ENCODE results near the gene ZNF202. TPM values are rescaled to one million over a fixed set of nuclear protein-coding genes. Genes with fewer than 3 reads are reported as not detected.
"Not testable (repeated sequence)": the region's sequence is repeated elsewhere in the genome, so short reads cannot be mapped to it uniquely, and the experiment has no call there.

ZNF202 gene
- total RNA-seq, 1 donor from 2014 or later: 17.7 TPM

DNA sequence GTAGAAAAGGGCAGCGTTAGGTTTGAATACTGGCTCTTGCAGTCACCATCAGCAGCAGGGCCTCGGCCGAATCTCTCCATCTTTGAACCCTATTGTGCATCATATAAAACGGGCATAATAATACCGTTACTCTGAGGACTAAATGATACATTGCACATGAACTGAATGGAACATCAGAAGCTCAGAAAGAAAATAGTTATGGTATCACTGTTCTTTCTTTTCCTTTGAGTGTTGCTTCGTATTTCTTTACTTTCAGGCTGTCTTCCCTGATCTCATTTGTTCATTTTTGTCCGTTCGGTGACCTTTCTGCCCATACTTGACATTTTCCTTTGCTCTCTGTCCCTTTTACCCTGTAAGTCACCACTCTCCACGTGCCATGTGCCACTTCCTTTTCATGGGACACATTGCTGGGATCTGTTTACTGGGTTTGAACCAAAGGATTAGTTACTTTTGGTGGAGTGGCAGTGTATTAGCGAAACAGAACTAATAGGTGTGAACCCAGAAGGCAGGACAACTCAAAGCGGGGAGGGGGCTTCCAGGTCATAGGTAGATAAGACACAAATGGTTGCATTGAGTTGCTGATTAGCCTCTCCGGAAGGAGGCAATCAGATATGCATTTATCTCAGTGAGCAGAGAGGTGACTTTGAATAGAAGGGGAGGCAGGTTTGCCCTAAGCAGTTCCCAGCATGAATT lies 717 bp upstream of the ZNF202 start:
- intact Hi-C loops (cut with micrococcal nuclease): loop anchor here (5.0 kb wide), 2 partner anchors 1210 to 1370 kb away; partner anchors contain the start of genes CCDC15 and TMEM218

DNA sequence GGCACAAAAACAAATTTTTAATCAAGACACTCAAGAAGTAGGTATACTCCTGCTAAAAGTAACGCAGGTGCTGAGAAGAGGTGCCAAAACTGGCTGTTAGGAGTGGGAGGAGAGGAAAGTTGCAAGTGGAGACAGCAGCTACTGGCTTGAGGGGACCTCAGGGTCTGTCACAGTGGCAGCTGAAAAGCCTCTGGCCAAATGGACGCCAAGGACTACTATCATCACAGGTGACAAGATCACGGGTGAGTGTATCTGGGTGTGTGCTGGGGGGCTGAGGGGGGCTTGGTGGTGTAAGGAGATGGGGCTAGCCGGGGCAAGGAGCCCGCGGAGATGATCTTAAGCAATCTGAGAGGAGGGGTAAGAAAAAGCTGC lies 687 bp downstream of the ZNF202 start:
- intact Hi-C loops (cut with micrococcal nuclease): loop anchor here (5.0 kb wide), 2 partner anchors 1212 to 1372 kb away; partner anchors contain the start of genes CCDC15 and TMEM218

- intact Hi-C loops (cut with micrococcal nuclease): no loop called here
These were observed 3.1 kb downstream of the ZNF202 start for GRCh38 chr11:123738374-123738773.

GRCh38 chr11:123736769-123737168 lies 4.7 kb downstream of the ZNF202 start:
- intact Hi-C loops (cut with micrococcal nuclease): no loop called here

GRCh38 chr11:123729602-123730001 lies 11.9 kb downstream of the ZNF202 start:
- intact Hi-C loops (cut with micrococcal nuclease): no loop called here

GRCh38 chr11:123725995-123726655 lies 15.3 kb downstream of the ZNF202 start:
- intact Hi-C loops (cut with micrococcal nuclease): no loop called here

- intact Hi-C loops (cut with micrococcal nuclease): no loop called here
These were observed 22.0 kb downstream of the ZNF202 start for GRCh38 chr11:123719452-123719851.

- intact Hi-C loops (cut with micrococcal nuclease): no loop called here
These were observed 23.0 kb downstream of the ZNF202 start for GRCh38 chr11:123718469-123718868.

DNA sequence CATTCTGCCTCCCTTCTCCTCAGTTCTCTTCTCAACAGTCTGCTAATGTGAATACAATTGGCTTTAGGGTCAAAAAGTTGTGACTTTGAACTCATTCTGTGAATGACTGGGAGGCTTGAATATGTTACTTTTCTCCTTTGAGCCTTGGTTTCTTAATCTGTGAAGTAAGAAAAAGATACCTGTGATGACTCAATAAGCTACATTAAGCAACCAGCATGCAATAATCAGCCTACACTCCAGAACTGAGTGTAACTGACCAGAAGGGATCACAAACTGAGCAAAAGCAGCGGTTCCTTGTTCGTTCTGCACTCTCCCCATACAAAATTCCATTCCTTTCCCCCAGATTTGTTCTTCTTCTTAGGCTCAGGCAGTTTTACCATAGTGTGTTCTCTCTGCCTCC lies 23.4 kb downstream of the ZNF202 start:
- intact Hi-C loops (cut with micrococcal nuclease): no loop called here

DNA sequence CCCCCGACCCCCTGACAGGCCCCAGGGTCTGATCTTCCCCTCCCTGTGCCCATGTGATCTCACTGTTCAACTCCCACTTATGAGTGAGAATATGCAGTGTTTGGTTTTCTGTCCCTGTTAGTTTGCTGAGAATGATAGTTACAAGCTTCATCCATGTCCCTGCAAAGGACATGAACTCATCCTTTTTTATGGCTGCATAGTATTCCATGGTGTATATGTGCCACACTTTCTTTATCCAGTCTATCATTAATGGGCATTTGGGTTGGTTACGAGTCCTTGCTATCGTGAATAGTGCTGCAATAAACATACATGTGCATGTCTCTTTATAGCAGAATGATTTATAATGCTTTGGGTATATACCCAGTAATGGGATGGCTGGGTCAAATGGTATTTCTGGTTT lies 28.8 kb downstream of the ZNF202 start:
- intact Hi-C loops (cut with micrococcal nuclease): not testable (repeated sequence)

DNA sequence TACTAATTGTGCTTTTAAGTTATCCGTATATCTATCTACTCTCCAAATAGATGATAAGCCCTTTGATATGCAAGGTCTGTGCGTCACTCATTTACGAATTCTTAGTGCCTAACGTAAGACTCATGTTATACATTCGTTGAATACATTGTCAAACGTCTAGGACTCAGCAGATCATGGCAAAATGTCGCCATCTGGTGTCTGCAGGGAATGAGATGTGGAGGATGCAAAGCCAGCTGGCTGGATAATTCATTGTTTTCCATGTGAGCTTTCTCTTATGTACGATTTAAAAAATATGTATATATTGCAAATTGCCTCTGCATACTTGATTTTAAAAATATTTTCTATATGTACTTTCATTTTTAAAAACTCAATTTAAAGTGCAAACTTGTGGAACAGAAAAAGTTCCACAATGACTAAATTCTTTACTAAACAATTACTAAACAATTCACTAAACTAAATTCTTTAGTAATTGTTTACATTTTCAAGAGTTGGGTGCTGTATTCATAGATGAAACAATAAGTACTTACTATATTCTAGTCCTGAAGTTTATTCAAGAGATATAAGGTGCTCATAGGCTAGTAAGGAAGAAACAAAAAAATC lies 33.8 kb downstream of the ZNF202 start:
- intact Hi-C loops (cut with micrococcal nuclease): loop anchor here (1.0 kb wide), 2 partner anchors 66 to 127 kb away; no protein-coding TSS in a partner anchor

DNA sequence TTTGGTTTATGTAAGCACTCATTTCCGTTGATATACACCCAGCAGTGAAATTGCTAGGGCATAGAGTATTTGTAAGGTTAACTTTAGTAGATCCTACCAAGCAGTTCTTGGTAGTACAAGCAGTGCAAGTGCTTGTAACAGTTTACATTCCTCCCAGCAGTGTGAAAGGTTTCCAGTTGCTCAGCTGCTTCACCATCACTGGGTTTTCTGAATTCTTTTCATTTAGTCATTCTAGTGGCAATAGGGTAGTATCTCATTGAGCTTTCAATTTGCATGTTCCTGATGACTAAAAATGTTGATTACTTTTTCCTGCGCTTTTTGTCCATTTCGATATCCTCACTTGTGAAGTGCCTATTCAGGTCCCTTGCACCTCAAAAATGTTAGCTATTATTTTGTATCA lies 34.3 kb downstream of the ZNF202 start:
- intact Hi-C loops (cut with micrococcal nuclease): loop anchor here (1.0 kb wide), 2 partner anchors 66 to 127 kb away; no protein-coding TSS in a partner anchor

- intact Hi-C loops (cut with micrococcal nuclease): no loop called here
These were observed 37.1 kb downstream of the ZNF202 start for GRCh38 chr11:123704341-123704740.

- intact Hi-C loops (cut with micrococcal nuclease): no loop called here
These were observed 38.8 kb downstream of the ZNF202 start for GRCh38 chr11:123702696-123703095.

- intact Hi-C loops (cut with micrococcal nuclease): no loop called here
These were observed 39.3 kb downstream of the ZNF202 start for GRCh38 chr11:123702139-123702538.

DNA sequence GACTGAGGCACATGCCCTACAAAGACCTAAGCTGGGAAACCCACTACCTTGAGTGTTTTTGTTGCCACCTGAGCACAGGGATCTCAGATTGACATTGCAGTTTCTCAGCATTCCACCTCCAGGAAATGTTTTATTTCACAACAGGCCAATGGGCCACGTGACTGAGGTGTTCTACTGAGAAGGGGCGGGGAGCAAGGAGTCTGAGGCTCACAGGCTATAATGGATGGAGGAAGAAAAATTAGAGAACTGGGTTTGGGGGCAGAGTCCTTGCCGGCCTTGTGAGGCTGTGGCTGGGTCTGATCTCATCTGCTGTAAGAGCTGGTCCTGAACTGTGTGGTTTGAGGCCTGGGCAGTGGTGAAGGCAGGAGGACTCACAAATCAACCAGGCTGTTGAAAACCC lies 40.7 kb downstream of the ZNF202 start:
- intact Hi-C loops (cut with micrococcal nuclease): no loop called here

GRCh38 chr11:123698546-123699127 lies 42.8 kb downstream of the ZNF202 start:
- intact Hi-C loops (cut with micrococcal nuclease): no loop called here

GRCh38 chr11:123696183-123696582 lies 45.3 kb downstream of the ZNF202 start:
- intact Hi-C loops (cut with micrococcal nuclease): no loop called here

- intact Hi-C loops (cut with micrococcal nuclease): no loop called here
These were observed 46.2 kb downstream of the ZNF202 start for GRCh38 chr11:123695231-123695630.

DNA sequence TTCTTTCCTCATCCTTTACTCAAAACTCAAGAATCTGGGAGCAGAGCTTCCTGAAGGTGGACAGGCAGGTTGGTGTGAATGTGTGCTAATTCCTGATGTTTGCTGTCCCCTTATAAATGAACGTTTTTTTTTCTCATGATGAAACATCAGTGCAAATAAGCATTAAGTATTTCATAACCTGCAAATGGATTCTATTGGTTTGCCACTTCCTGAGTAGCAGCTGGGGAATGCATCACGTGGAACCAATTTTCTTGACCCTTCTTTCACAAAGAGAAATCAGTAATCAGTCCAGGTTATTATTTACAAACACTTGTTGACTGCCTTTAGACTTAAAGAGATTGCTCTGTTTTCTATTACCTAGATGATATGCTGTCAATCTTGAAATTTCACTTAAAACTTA lies 46.9 kb downstream of the ZNF202 start:
- intact Hi-C loops (cut with micrococcal nuclease): no loop called here

GRCh38 chr11:123692961-123693360 lies 48.5 kb downstream of the ZNF202 start:
- intact Hi-C loops (cut with micrococcal nuclease): no loop called here

- intact Hi-C loops (cut with micrococcal nuclease): no loop called here
These were observed 51.0 kb downstream of the ZNF202 start for GRCh38 chr11:123690485-123690884.

Data from T-helper 2 cell treated with Interferon-gamma antibody and Interleukin-4, amounts not matched to agents 100 ng/mL and 5 ng/mL, for 36 hours (primary cell).